HepG2 (cell line): ENCODE results near the gene EEF1E1. TPM values are rescaled to one million over a fixed set of nuclear protein-coding genes. Genes with fewer than 3 reads are reported as not detected.

ENCODE experiments used
- HOXD1 ChIP-seq: sonication (generic); formaldehyde crosslinking; IDR thresholded peaks from 2 replicates; pipeline ENCODE4 v1.5.0; 2020; ENCODE audit warnings: missing genetic modification reagents
- IKZF4 ChIP-seq: sonication (generic); formaldehyde crosslinking; IDR thresholded peaks from 2 replicates; pipeline ENCODE4 v1.5.1; 2020; ENCODE audit warnings: borderline replicate concordance, mild to moderate bottlenecking, low read depth, missing genetic modification reagents; ENCODE audit errors: not compliant biosample characterization
- LBX2 ChIP-seq: sonication (generic); formaldehyde crosslinking; IDR thresholded peaks from 2 replicates; pipeline ENCODE4 v1.5.0; 2020; ENCODE audit warnings: missing genetic modification reagents, mild to moderate bottlenecking, borderline replicate concordance
- MEIS2 ChIP-seq: sonication (generic); formaldehyde crosslinking; IDR thresholded peaks from 2 replicates; pipeline ENCODE4 v1.9.0; 2021; ENCODE audit warnings: mild to moderate bottlenecking, missing genetic modification reagents
- MLX ChIP-seq: IDR thresholded peaks from 2 replicates; pipeline ENCODE4 v1.6.1; 2016
- MYNN ChIP-seq: sonication (generic); formaldehyde crosslinking; IDR thresholded peaks from 2 replicates; pipeline ENCODE4 v1.4.0; 2020; ENCODE audit warnings: mild to moderate bottlenecking, low read depth, missing genetic modification reagents
- NFIC ChIP-seq: IDR thresholded peaks from 2 replicates; pipeline ENCODE4 v1.6.1; 2012; ENCODE audit warnings: mild to moderate bottlenecking, low read length, inconsistent platforms
- SIN3B ChIP-seq: fragments of 150-350 bp; IDR thresholded peaks from 2 replicates; pipeline ENCODE4 v1.6.1; 2014; ENCODE audit warnings: low read length
- ZMAT3 ChIP-seq: sonication (generic); formaldehyde crosslinking; conservative IDR thresholded peaks from 2 replicates; pipeline ENCODE4 v1.7.0; 2021; ENCODE audit warnings: missing genetic modification reagents
- ZNF451 ChIP-seq: sonication (generic); formaldehyde crosslinking; IDR thresholded peaks from 2 replicates; pipeline ENCODE4 v1.5.0; 2020; ENCODE audit warnings: mild to moderate bottlenecking, missing genetic modification reagents
- polyA plus RNA-seq, 8 experiments: library from polyadenylated mRNA; depleted of rRNA in 3 of 8; stranded (reverse) in 7 of 8; unstranded in 1 of 8; fragments of >200 nt; fragmentation: Illumina TruSeq in 4 of 8; extraction: Trizol in 4 of 8; gene quantifications; 2 replicates each; pipeline versions ENCODE4 v1.2.1 to v1.2.3, GENCODE V29; 2011 to 2016; ENCODE audit warnings: low read depth in 4 of 8, missing spikeins in 1 of 8, mixed read lengths in 1 of 8; ENCODE audit not compliant: insufficient read depth in 1 of 8
- total RNA-seq, 5 experiments: library from RNA; depleted of rRNA; stranded (reverse); fragments of >200 nt; fragmentation: Illumina TruSeq; extraction: Trizol; gene quantifications; 2 replicates each; pipeline ENCODE4 v1.2.3, GENCODE V29; 2016; ENCODE audit warnings: low read depth in 1 of 5
- TF ChIP-seq, protein P1 (sequence below): sonication (generic); formaldehyde crosslinking; IDR thresholded peaks from 2 replicates; pipeline ENCODE4 v1.4.0; 2020; ENCODE audit warnings: missing genetic modification reagents
- TF ChIP-seq, protein P2 (sequence below), 2 experiments: IDR thresholded peaks; 2 replicates each; pipeline ENCODE4 v1.6.1; 2011 to 2012; ENCODE audit warnings: low read length in 2 of 2, borderline replicate concordance in 1 of 2, low read depth in 1 of 2, mild to moderate bottlenecking in 1 of 2, moderate library complexity in 1 of 2
- TF ChIP-seq, protein P3 (sequence below): sonication (generic); formaldehyde crosslinking; conservative IDR thresholded peaks from 2 replicates; pipeline ENCODE4 v1.8.0; 2022; ENCODE audit warnings: missing genetic modification reagents
- TF ChIP-seq, protein P4 (sequence below): sonication (generic); formaldehyde crosslinking; IDR thresholded peaks from 2 replicates; pipeline ENCODE4 v1.4.0; 2020; ENCODE audit warnings: mild to moderate bottlenecking, missing genetic modification reagents

EEF1E1 gene
- total and polyA plus RNA-seq, 2 of the 13 experiments (the other 11 are each of a cell fraction or from before 2014, with no cell fraction given) = 128 to 188 TPM

DNA sequence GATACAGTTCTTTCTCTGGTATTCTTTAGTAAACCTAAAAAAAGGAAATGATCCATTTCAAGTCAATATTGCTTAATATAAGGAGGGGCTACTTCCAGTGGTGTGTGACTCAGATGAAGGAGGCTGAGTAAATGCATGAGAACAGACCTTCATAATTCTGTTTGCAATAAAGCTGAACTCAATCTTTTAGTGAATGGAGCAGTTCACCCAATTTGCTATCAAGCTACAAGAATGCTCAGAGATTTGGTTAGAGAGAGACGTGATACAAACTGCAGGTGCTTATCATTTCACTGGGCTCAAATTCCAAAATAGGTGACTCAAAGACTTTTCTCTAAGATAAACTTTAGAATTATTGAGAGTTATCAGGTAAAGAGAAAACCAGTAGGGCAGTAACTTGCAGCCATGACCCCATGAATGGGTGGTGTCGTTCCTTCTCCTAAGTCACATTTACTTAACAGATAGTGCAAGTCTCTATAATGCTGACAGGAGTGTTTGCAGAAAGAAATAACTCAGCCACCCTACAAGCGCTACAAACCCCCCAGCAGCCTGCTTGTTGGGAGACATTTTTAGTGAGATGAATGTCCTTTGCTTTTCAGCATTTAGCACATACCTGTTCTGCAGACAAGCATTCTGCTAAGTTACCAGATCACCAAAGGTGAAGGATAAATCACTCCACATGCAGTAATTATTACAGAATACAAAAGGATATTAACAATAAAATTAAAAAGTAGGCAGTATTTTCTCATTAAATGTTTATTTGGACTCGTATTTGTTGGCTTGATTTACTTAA, 21.8 kb downstream of the EEF1E1 start (continued):
- TF ChIP-seq, protein P1, sequence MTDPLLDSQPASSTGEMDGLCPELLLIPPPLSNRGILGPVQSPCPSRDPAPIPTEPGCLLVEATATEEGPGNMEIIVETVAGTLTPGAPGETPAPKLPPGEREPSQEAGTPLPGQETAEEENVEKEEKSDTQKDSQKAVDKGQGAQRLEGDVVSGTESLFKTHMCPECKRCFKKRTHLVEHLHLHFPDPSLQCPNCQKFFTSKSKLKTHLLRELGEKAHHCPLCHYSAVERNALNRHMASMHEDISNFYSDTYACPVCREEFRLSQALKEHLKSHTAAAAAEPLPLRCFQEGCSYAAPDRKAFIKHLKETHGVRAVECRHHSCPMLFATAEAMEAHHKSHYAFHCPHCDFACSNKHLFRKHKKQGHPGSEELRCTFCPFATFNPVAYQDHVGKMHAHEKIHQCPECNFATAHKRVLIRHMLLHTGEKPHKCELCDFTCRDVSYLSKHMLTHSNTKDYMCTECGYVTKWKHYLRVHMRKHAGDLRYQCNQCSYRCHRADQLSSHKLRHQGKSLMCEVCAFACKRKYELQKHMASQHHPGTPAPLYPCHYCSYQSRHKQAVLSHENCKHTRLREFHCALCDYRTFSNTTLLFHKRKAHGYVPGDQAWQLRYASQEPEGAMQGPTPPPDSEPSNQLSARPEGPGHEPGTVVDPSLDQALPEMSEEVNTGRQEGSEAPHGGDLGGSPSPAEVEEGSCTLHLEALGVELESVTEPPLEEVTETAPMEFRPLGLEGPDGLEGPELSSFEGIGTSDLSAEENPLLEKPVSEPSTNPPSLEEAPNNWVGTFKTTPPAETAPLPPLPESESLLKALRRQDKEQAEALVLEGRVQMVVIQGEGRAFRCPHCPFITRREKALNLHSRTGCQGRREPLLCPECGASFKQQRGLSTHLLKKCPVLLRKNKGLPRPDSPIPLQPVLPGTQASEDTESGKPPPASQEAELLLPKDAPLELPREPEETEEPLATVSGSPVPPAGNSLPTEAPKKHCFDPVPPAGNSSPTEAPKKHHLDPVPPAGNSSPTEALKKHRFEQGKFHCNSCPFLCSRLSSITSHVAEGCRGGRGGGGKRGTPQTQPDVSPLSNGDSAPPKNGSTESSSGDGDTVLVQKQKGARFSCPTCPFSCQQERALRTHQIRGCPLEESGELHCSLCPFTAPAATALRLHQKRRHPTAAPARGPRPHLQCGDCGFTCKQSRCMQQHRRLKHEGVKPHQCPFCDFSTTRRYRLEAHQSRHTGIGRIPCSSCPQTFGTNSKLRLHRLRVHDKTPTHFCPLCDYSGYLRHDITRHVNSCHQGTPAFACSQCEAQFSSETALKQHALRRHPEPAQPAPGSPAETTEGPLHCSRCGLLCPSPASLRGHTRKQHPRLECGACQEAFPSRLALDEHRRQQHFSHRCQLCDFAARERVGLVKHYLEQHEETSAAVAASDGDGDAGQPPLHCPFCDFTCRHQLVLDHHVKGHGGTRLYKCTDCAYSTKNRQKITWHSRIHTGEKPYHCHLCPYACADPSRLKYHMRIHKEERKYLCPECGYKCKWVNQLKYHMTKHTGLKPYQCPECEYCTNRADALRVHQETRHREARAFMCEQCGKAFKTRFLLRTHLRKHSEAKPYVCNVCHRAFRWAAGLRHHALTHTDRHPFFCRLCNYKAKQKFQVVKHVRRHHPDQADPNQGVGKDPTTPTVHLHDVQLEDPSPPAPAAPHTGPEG (CRISPR knock-in tag) = no peak
- TF ChIP-seq LBX2 (CRISPR knock-in tag) (no peak), ZMAT3 (CRISPR knock-in tag) (no peak), MYNN (no peak), MEIS2 (CRISPR knock-in tag) (no peak), ZNF451 (CRISPR knock-in tag) (no peak), MLX (no peak), NFIC (no peak), SIN3B (no peak), HOXD1 (CRISPR knock-in tag) (no peak), IKZF4 (CRISPR knock-in tag) (no peak)
- TF ChIP-seq, protein P2, sequence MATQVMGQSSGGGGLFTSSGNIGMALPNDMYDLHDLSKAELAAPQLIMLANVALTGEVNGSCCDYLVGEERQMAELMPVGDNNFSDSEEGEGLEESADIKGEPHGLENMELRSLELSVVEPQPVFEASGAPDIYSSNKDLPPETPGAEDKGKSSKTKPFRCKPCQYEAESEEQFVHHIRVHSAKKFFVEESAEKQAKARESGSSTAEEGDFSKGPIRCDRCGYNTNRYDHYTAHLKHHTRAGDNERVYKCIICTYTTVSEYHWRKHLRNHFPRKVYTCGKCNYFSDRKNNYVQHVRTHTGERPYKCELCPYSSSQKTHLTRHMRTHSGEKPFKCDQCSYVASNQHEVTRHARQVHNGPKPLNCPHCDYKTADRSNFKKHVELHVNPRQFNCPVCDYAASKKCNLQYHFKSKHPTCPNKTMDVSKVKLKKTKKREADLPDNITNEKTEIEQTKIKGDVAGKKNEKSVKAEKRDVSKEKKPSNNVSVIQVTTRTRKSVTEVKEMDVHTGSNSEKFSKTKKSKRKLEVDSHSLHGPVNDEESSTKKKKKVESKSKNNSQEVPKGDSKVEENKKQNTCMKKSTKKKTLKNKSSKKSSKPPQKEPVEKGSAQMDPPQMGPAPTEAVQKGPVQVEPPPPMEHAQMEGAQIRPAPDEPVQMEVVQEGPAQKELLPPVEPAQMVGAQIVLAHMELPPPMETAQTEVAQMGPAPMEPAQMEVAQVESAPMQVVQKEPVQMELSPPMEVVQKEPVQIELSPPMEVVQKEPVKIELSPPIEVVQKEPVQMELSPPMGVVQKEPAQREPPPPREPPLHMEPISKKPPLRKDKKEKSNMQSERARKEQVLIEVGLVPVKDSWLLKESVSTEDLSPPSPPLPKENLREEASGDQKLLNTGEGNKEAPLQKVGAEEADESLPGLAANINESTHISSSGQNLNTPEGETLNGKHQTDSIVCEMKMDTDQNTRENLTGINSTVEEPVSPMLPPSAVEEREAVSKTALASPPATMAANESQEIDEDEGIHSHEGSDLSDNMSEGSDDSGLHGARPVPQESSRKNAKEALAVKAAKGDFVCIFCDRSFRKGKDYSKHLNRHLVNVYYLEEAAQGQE (IDR thresholded peaks at IDR 0.05; ENCODE audit: borderline replicate concordance in 1 of 2, low read depth in 1 of 2, low read length in 2 of 2) = no peak
- TF ChIP-seq, protein P3, sequence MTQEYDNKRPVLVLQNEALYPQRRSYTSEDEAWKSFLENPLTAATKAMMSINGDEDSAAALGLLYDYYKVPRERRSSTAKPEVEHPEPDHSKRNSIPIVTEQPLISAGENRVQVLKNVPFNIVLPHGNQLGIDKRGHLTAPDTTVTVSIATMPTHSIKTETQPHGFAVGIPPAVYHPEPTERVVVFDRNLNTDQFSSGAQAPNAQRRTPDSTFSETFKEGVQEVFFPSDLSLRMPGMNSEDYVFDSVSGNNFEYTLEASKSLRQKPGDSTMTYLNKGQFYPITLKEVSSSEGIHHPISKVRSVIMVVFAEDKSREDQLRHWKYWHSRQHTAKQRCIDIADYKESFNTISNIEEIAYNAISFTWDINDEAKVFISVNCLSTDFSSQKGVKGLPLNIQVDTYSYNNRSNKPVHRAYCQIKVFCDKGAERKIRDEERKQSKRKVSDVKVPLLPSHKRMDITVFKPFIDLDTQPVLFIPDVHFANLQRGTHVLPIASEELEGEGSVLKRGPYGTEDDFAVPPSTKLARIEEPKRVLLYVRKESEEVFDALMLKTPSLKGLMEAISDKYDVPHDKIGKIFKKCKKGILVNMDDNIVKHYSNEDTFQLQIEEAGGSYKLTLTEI = no peak
- TF ChIP-seq, protein P4, sequence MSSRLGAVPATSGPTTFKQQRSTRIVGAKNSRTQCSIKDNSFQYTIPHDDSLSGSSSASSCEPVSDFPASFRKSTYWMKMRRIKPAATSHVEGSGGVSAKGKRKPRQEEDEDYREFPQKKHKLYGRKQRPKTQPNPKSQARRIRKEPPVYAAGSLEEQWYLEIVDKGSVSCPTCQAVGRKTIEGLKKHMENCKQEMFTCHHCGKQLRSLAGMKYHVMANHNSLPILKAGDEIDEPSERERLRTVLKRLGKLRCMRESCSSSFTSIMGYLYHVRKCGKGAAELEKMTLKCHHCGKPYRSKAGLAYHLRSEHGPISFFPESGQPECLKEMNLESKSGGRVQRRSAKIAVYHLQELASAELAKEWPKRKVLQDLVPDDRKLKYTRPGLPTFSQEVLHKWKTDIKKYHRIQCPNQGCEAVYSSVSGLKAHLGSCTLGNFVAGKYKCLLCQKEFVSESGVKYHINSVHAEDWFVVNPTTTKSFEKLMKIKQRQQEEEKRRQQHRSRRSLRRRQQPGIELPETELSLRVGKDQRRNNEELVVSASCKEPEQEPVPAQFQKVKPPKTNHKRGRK (CRISPR knock-in tag) = no peak
